GM23338 (cell line): ENCODE data around the gene KIF19.

Experiments used
- CREB1 ChIP-seq: fragments of 250-450 bp; sonication (Bioruptor Pico); IDR thresholded peaks from 2 replicates; pipeline ENCODE4 v1.5.0; 2020; ENCODE audit warnings: low read depth, mild to moderate bottlenecking, moderate library complexity
- CTCF ChIP-seq, 2 experiments: fragments of 200-600 bp in 1 of 2; sonication (generic) in 1 of 2; conservative IDR thresholded peaks; 2 replicates each; pipeline versions ENCODE4 v1.5.1 to v1.6.1; 2016 to 2017; ENCODE audit warnings: antibody characterized with exemption in 2 of 2, low read depth in 2 of 2, mild to moderate bottlenecking in 2 of 2, moderate library complexity in 1 of 2
- ETS1 ChIP-seq: IDR thresholded peaks from 2 replicates; pipeline ENCODE4 v1.6.1; 2016; ENCODE audit warnings: antibody characterized with exemption
- EZH2 ChIP-seq: fragments of 200-600 bp; sonication (generic); IDR thresholded peaks from one replicate; pipeline ENCODE4 v1.8.0; 2017; ENCODE audit warnings: antibody characterized with exemption, mild to moderate bottlenecking, low read depth; ENCODE audit not compliant: unreplicated experiment
- EZH2phosphoT487 ChIP-seq: fragments of 200-600 bp; sonication (generic); IDR thresholded peaks from one replicate; pipeline ENCODE4 v1.8.1; 2018; ENCODE audit warnings: antibody characterized with exemption; ENCODE audit not compliant: unreplicated experiment
- NANOG ChIP-seq: IDR thresholded peaks from 2 replicates; pipeline ENCODE4 v1.6.1; 2016; ENCODE audit warnings: antibody characterized with exemption, borderline replicate concordance
- POLR2AphosphoS5 ChIP-seq: IDR thresholded peaks from 2 replicates; pipeline ENCODE4 v1.6.1; 2016; ENCODE audit warnings: antibody characterized with exemption, low read depth
- REST ChIP-seq: IDR thresholded peaks from one replicate; pipeline ENCODE4 v1.6.1; 2018; ENCODE audit warnings: antibody characterized with exemption; ENCODE audit not compliant: unreplicated experiment
- STAT1 ChIP-seq: IDR thresholded peaks from one replicate; pipeline ENCODE4 v1.6.1; 2016; ENCODE audit warnings: antibody characterized with exemption; ENCODE audit not compliant: unreplicated experiment

GRCh38 chr17:74391771-74392170 lies 65.7 kb downstream of the KIF19 start:
- TF ChIP-seq CTCF (conservative IDR thresholded peaks at IDR 0.05; ENCODE audit: low read depth in 2 of 2) (no peak), REST (no peak), CREB1 (CRISPR knock-in tag) (no peak), POLR2AphosphoS5 (no peak), EZH2 (no peak), EZH2phosphoT487 (no peak), ETS1 (no peak), STAT1 (no peak), NANOG (no peak)
